ENCODE data around the gene HOXA6.

HOXA6 gene

GRCh38 chr7:27161214-27161720, 13.7 kb upstream of the HOXA6 start:
- DNase-seq (ENCODE audit: low read depth): no peak

GRCh38 chr7:27160546-27161213, 13.1 kb upstream of the HOXA6 start:
- DNase-seq (ENCODE audit: low read depth): peak; percentile 90

- no peak for DNase-seq (ENCODE audit: low read depth)
These were observed 12.6 kb upstream of the HOXA6 start for GRCh38 chr7:27160145-27160545.

- no peak for DNase-seq (ENCODE audit: low read depth)
These were observed 11.9 kb upstream of the HOXA6 start for GRCh38 chr7:27159266-27160144.

- DNase-seq (ENCODE audit: low read depth): no peak
These were observed 11.1 kb upstream of the HOXA6 start for GRCh38 chr7:27158436-27159265.

GRCh38 chr7:27157702-27158431, 10.3 kb upstream of the HOXA6 start:
- DNase-seq (ENCODE audit: low read depth): no peak

GRCh38 chr7:27156916-27157701, 9.5 kb upstream of the HOXA6 start:
- no peak for DNase-seq (ENCODE audit: low read depth)

GRCh38 chr7:27156508-27156898, 8.9 kb upstream of the HOXA6 start, which contains the start of gene HOXA7:
TSS of gene HOXA7 (minus strand) at chr7:27156675. CDS start at chr7:27156545, 130 bp downstream.
- DNase-seq (ENCODE audit: low read depth): peak; percentile 87

- DNase-seq (ENCODE audit: low read depth): peak; percentile 58
These were observed 8.4 kb upstream of the HOXA6 start for GRCh38 chr7:27155816-27156507.

- no peak for DNase-seq (ENCODE audit: low read depth)
These were observed 7.6 kb upstream of the HOXA6 start for GRCh38 chr7:27154901-27155815.

- no peak for DNase-seq (ENCODE audit: low read depth)
These were observed 6.8 kb upstream of the HOXA6 start for GRCh38 chr7:27154369-27154768.

GRCh38 chr7:27153526-27153925, 6.0 kb upstream of the HOXA6 start:
- no peak for DNase-seq (ENCODE audit: low read depth)

- no peak for DNase-seq (ENCODE audit: low read depth)
These were observed 5.4 kb upstream of the HOXA6 start for GRCh38 chr7:27152816-27153442.

GRCh38 chr7:27151931-27152815, 4.6 kb upstream of the HOXA6 start, which contains the start of gene HOXA3:
TSS of gene HOXA3 (minus strand) at chr7:27152583. CDS start at chr7:27110640, 41,943 bp downstream.
- peak; percentile 85 for DNase-seq (ENCODE audit: low read depth)

GRCh38 chr7:27151341-27151930, 3.9 kb upstream of the HOXA6 start:
- DNase-seq (ENCODE audit: low read depth): peak; percentile 42

GRCh38 chr7:27150568-27151340, 3.2 kb upstream of the HOXA6 start:
- peak; percentile 88 for DNase-seq (ENCODE audit: low read depth)
